DMS153 treated with DMSO at 0.1 percent for 48 hours (cell line): ENCODE results near the gene KCNJ14.
A peak's percentile ranks its signal among the peaks of the same experiment; 100 is the strongest.

ENCODE experiments used
- DNase-seq: peaks from one replicate; lab custom pipeline; 2025; ENCODE audit not compliant: unreplicated experiment; lab: John Stamatoyannopoulos, UW

Gene KCNJ14

GRCh38 chr19:48455171-48455907 lies at the start of gene KCNJ14:
KCNJ14 (plus strand) TSS chr19:48455574; CDS start chr19:48461725, 6,151 bp downstream.
- no peak for DNase-seq

DNA sequence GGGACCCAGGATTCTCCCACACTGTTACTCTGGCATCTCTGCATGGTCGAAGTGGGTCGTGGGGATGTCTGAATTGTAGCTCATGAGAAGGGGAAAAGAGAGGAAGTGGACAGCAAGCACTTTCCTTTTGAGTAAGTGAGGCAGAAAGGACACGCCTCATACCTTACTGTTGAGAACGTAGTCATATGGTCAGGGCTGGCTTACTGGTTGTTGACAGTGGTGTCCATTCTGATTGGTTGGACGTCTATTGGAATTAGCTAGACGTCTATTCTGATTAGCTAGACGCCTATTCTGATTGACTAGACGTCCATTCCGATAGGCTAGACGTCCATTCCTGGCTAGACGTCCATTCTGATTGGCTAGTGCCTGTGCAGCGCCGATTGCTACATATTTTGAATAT lies 49.5 kb upstream of the KCNJ14 start:
- DNase-seq, result no peak

DNA sequence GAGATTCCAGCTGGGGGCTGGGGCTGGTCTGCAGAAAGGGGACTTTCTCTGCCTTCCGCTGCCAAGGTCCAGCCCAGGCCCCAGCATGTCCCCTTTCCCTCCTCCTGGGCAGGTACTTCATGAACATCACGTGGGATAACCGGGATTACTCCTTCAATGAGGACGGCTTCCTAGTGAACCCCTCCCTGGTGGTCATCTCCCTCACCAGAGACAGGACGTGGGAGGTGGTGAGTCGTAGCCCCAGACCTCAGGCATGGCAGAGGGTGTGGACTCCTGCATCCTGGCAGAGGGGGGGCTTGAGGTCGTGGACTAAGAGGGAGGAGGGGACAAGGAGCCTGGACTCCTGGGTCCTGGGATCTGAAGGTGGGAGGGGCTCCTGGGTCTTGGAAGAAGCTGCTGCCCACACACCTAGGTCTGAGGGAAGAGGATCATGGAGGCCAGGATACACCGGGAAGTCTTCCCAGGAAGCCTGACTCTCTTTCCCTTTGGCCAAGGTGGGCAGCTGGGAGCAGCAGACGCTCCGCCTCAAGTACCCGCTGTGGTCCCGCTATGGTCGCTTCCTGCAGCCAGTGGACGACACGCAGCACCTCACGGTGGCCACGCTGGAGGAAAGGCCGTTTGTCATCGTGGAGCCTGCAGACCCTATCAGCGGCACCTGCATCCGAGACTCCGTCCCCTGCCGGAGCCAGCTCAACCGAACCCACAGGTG lies 41.3 kb upstream of the KCNJ14 start:
- no peak for DNase-seq

DNA sequence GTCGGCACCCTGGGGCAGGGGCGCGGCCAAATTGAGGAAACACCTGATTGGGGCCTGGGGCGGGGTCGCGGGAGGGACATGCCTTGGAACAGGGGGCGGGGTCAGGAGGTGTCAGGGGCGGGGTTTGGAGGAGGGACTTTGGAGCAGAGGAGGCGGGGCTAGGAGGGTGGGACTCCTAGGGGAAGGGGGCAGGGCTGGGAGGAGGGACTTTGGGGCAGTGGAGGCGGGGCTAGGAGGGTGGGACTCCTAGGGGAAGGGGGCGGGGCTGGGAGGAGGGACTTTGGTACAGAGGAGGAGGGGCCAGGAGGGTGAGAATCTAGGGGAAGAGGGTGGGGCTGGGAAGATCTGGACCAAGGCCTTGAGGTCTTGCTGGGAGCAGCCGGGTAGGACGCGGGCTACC lies 40.0 kb upstream of the KCNJ14 start:
- no peak for DNase-seq

DNA sequence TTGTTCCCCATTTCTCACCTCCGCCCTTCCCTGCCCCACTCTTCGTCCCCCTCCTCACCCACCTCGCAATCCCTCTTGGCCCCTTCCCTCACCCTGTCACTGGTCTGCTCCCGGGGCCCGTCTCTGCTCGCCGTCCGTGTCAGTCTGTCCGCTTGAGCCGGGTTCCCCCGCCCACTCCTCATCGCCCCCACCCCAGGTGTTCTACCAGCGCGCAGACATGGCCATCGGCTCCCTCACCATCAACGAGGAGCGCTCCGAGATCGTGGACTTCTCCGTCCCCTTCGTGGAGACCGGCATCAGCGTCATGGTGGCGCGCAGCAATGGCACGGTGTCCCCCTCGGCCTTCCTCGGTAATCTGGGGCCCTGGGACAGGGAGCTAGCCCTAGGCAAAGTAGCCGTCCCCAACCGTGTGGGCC lies 39.6 kb upstream of the KCNJ14 start:
- DNase-seq, result no peak

DNA sequence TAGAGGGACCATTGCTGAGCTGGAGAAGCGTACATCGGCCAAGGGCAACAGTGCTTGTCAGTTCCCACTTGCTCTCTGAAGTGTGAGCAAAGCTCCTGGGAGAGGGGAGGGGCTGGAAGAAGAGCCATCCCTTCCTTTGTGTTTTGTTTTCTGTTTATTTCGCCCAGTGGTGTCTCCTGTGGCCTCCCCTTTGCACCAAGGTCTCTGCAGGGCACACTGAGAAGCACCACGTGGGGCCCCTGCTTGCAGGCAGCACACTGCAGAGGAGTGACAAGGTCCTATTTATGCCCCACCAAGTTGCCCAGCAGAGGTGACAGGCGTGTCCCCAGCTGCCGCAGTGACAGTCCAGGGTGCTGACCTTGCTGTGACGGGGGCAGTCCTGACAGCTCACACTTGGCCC lies 38.0 kb upstream of the KCNJ14 start:
- no peak for DNase-seq

DNA sequence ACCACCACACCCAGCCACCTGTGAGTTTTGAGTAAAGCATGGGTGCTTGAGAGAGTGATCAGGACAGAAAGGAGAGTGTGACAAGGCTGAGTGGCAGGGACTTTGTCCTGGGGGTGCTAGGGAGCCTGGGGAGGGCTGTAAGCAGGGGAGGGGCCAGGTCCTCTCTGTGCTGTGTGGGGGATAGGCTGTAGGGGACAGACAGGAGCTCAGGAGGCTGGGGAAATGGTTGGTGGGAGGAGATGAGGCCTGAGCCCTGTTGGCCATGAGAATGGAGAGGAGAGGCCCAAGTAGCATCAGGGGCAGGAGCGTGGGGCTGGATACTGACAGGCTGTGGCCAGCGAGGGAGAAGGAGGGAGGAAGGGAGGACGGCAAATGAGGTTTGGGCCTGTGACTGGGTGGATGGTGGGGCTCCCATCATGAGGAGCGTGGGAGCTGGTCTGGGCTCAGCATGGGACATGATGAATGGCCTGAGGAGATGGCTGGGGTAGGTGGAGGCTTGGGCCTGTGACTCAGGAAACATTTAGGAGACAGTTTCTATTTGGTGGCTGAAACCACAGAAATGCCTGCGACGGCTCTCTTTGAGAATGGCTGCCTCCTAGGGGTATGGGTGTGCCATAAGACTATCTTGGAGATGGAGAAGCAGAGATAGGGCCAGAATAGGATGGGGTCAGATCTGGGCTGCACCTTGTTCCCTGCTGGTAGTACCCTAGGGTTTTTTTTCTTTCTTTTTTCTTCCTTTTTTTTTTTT lies 36.9 kb upstream of the KCNJ14 start:
- no peak for DNase-seq

DNA sequence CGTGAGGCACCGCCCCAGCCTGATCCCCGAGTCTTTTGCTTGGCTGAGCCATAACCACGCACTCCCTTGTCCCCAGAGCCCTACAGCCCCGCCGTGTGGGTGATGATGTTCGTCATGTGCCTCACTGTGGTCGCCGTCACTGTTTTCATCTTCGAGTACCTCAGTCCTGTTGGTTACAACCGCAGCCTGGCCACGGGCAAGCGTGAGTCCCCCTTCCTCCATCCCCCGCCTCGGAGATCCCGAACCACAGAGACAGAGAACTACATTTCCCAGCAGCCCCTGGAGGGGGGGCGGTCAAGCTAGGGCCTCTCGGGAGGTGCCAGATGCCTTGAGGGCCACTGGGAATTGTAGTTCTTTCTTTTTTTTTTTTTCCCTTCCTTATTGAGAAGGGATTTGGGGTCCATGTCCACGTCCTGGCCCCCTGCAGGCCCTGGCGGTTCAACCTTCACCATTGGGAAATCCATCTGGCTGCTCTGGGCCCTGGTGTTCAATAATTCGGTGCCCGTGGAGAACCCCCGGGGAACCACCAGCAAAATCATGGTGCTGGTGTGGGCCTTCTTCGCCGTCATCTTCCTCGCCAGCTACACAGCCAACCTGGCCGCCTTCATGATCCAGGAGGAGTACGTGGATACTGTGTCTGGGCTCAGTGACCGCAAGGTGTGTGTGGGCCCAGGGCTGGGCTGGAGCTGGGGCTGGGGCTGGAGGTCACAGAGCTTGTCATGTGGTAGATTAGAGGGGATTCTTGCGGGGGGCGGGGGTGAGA lies 36.0 kb upstream of the KCNJ14 start:
- no peak for DNase-seq

GRCh38 chr19:48421548-48421947 lies 33.8 kb upstream of the KCNJ14 start:
- DNase-seq, result no peak

- no peak for DNase-seq
These were observed 30.6 kb upstream of the KCNJ14 start for GRCh38 chr19:48424694-48425219.

- DNase-seq, result no peak
These were observed 26.7 kb upstream of the KCNJ14 start for GRCh38 chr19:48428670-48429069.

GRCh38 chr19:48433337-48433736 lies 22.0 kb upstream of the KCNJ14 start:
- DNase-seq, result no peak

- DNase-seq, result no peak
These were observed 18.8 kb upstream of the KCNJ14 start for GRCh38 chr19:48436586-48436985.

DNA sequence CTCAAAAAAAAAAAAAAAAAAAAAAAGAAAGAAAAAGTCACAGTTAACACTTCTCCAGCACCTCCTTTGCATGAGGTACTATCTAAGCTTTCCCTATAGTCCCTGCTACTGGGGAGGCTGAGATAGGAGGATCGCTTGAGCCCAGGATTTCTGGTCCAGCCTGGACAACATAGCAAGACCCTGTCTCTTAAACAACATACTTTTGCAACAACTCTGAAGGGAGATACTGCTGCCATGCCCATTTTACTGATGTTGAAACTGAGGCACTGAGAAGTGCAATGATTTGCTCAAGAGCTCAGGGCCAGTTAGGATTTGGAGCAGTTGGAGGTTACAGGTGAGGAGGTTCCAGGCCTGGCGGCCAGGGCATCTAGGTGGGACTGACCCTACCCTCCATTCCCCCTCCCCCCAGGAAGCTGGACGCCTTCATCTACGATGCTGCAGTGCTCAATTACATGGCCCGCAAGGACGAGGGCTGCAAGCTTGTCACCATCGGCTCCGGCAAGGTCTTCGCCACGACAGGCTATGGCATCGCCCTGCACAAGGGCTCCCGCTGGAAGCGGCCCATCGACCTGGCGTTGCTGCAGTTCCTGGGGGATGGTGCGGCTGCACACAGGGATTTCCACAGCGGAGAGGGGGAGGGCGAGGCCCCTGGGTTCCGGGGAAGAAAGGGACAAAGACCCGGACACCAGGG lies 13.9 kb upstream of the KCNJ14 start:
- DNase-seq, result no peak

DNA sequence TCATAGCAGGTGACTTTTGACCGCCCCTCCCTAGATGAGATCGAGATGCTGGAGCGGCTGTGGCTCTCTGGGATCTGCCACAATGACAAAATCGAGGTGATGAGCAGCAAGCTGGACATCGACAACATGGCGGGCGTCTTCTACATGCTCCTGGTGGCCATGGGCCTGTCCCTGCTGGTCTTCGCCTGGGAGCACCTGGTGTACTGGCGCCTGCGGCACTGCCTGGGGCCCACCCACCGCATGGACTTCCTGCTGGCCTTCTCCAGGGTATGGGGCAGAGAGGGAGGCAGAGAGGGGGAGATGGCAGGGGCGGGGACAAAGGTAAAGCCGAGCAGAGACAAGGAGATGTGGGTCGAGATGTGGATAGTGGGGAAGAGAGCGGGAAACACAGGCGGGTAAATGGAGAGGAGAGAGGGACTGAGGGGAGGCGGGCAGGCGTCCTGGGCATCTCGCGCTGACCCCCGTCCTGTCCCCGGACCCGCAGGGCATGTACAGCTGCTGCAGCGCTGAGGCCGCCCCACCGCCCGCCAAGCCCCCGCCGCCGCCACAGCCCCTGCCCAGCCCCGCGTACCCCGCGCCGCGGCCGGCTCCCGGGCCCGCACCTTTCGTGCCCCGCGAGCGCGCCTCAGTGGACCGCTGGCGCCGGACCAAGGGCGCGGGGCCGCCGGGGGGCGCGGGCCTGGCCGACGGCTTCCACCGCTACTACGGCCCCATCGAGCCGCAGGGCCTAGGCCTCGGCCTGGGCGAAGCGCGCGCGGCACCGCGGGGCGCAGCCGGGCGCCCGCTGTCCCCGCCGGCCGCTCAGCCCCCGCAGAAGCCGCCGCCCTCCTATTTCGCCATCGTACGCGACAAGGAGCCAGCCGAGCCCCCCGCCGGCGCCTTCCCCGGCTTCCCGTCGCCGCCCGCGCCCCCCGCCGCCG lies 13.0 kb upstream of the KCNJ14 start:
- no peak for DNase-seq

GRCh38 chr19:48443256-48443655 lies 12.1 kb upstream of the KCNJ14 start:
- no peak for DNase-seq

GRCh38 chr19:48443731-48444128 lies 11.6 kb upstream of the KCNJ14 start:
- no peak for DNase-seq

GRCh38 chr19:48444129-48444935 lies 11.0 kb upstream of the KCNJ14 start:
- DNase-seq, result peak; percentile 3

DNA sequence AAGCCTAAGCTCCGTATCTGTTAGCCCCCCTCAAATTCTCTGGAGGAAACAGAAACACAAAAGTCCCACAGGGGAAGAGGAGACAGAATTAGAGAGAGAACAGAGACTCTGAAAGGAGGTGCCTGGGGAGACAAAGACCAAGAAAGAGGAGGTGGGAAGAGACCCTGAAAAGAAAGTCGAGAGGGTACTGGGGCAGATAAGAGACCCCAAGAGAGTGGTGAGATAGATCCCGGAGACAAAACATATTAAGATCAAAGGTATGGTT lies 10.5 kb upstream of the KCNJ14 start:
- peak; percentile 52 for DNase-seq
